GM12878 (cell line): ENCODE measurements around the gene CCDC88C. TPM values are rescaled to one million over a fixed set of nuclear protein-coding genes. Genes with fewer than 3 reads are reported as not detected.

Experiments
- ATF7 ChIP-seq: fragments of 450-650 bp; IDR thresholded peaks from 2 replicates; pipeline ENCODE4 v1.6.1; 2016; ENCODE audit warnings: low read depth, mild to moderate bottlenecking
- BCL3 ChIP-seq: IDR thresholded peaks from 2 replicates; pipeline ENCODE4 v1.6.1; 2011; ENCODE audit warnings: borderline replicate concordance, low read depth, mild to moderate bottlenecking, moderate library complexity, low read length; ENCODE audit not compliant: insufficient read depth, poor library complexity, severe bottlenecking
- BCLAF1 ChIP-seq: fragments of 450-650 bp; IDR thresholded peaks from 2 replicates; pipeline ENCODE4 v1.6.1; 2017; ENCODE audit warnings: antibody characterized with exemption, mild to moderate bottlenecking, moderate library complexity
- DPF2 ChIP-seq: fragments of 450-650 bp; IDR thresholded peaks from 2 replicates; pipeline ENCODE4 v1.6.1; 2017; ENCODE audit warnings: mild to moderate bottlenecking
- EED ChIP-seq: sonication (generic); IDR thresholded peaks from 2 replicates; pipeline ENCODE4 v1.6.1; 2016; ENCODE audit warnings: antibody characterized with exemption, low read depth
- HDGF ChIP-seq: fragments of 450-650 bp; IDR thresholded peaks from 2 replicates; pipeline ENCODE4 v1.6.1; 2016; ENCODE audit warnings: antibody characterized with exemption
- IKZF2 ChIP-seq, 2 experiments: fragments of 450-650 bp; IDR thresholded peaks; 2 replicates each; pipeline ENCODE4 v1.6.1; 2017; ENCODE audit warnings: mild to moderate bottlenecking in 2 of 2, moderate library complexity in 2 of 2
- IRF4 ChIP-seq: IDR thresholded peaks from 2 replicates; pipeline ENCODE4 v1.6.1; 2011; ENCODE audit warnings: low read depth, low read length
- MEF2A ChIP-seq: IDR thresholded peaks from 2 replicates; pipeline ENCODE4 v1.6.1; 2011; ENCODE audit warnings: low read depth, mild to moderate bottlenecking, low read length, moderate library complexity; ENCODE audit not compliant: insufficient read depth
- MLLT1 ChIP-seq: fragments of 450-650 bp; IDR thresholded peaks from 2 replicates; pipeline ENCODE4 v1.6.1; 2016; ENCODE audit warnings: mild to moderate bottlenecking
- MXI1 ChIP-seq: fragments of 150-350 bp; IDR thresholded peaks from 2 replicates; pipeline ENCODE4 v1.6.1; 2011; ENCODE audit warnings: low read depth, mild to moderate bottlenecking, inconsistent platforms, low read length, improper control_type of control experiment
- NFYB ChIP-seq: IDR thresholded peaks from 2 replicates; pipeline ENCODE4 v1.6.1; 2011; ENCODE audit warnings: low read depth, mild to moderate bottlenecking, low read length, improper control_type of control experiment, moderate library complexity; ENCODE audit not compliant: insufficient read depth
- PML ChIP-seq: IDR thresholded peaks from 2 replicates; pipeline ENCODE4 v1.6.1; 2012; ENCODE audit warnings: low read length, inconsistent platforms
- RAD51 ChIP-seq: fragments of 450-650 bp; IDR thresholded peaks from 2 replicates; pipeline ENCODE4 v1.6.1; 2016; ENCODE audit warnings: moderate library complexity, mild to moderate bottlenecking, inconsistent platforms
- SMARCA5 ChIP-seq: fragments of 450-650 bp; IDR thresholded peaks from 2 replicates; pipeline ENCODE4 v1.6.1; 2017; ENCODE audit warnings: mild to moderate bottlenecking
- STAT1 ChIP-seq: fragments of 450-650 bp; conservative IDR thresholded peaks from 2 replicates; pipeline ENCODE4 v1.6.1; 2014; ENCODE audit warnings: antibody characterized with exemption, mild to moderate bottlenecking
- STAT3 ChIP-seq: IDR thresholded peaks from 2 replicates; pipeline ENCODE4 v1.6.1; 2011; ENCODE audit warnings: low read depth, low read length, improper control_type of control experiment
- TBL1XR1 ChIP-seq: IDR thresholded peaks from 2 replicates; pipeline ENCODE4 v1.6.1; 2012; ENCODE audit warnings: low read depth, low read length, improper control_type of control experiment
- TCF12 ChIP-seq: IDR thresholded peaks from 2 replicates; pipeline ENCODE4 v1.6.1; 2011; ENCODE audit warnings: low read depth, mild to moderate bottlenecking, low read length
- USF1 ChIP-seq: IDR thresholded peaks from 2 replicates; pipeline ENCODE4 v1.6.1; 2011; ENCODE audit warnings: borderline replicate concordance, low read depth, mild to moderate bottlenecking, moderate library complexity, mixed read lengths, low read length; ENCODE audit not compliant: insufficient read depth; ENCODE audit errors: extremely low read length
- polyA plus RNA-seq, 11 experiments: library from polyadenylated mRNA; depleted of rRNA in 4 of 11; unstranded in 6 of 11; stranded (reverse) in 5 of 11; fragments of >200 nt; fragmentation: Nextera tagmentation in 4 of 11; fragmentation: Illumina TruSeq in 1 of 11; extraction: Ambion mirVana in 4 of 11; extraction: Trizol in 1 of 11; gene quantifications; 1 replicate in 1 of 11; 2 replicates in 10 of 11; pipeline versions ENCODE4 v1.2.1 to v1.2.3, GENCODE V29; 2011 to 2016; ENCODE audit warnings: inconsistent platforms in 2 of 11, missing spikeins in 2 of 11, low read depth in 1 of 11
- total RNA-seq, 4 experiments: library from RNA; depleted of rRNA in 3 of 4; stranded (reverse); fragments of >200 nt in 3 of 4; fragmentation: Illumina TruSeq in 1 of 4; extraction: Trizol in 1 of 4; gene quantifications; 2 replicates each; pipeline versions ENCODE4 v1.2.1 to v1.2.3, GENCODE V29; 2013 to 2021
- TF ChIP-seq, protein P1 (sequence below): fragments of 450-650 bp; IDR thresholded peaks from 2 replicates; pipeline ENCODE4 v1.6.1; 2017; ENCODE audit warnings: mild to moderate bottlenecking, moderate library complexity

CCDC88C gene
- total and polyA plus RNA-seq, 10 of the 15 experiments (the other 5 are each of a cell fraction or from before 2014, with no cell fraction given), result 4.0 to 79.6 (median 36.6) TPM

GRCh38 chr14:91388551-91388975 lies 29.1 kb downstream of the CCDC88C start (continued):
- TF ChIP-seq PML, result no peak
- TF ChIP-seq MXI1, result peak; percentile 36; the same call in 1 of the 2 replicates
- peak; percentile 66 to 69; a peak in 3 of 4 replicates for TF ChIP-seq IKZF2 (IDR thresholded peaks at IDR 0.05)
- no peak for TF ChIP-seq BCLAF1
- TF ChIP-seq ATF7, result peak; percentile 33; the same call in 1 of the 2 replicates
- TF ChIP-seq MEF2A, result 0 out of 2 replicates have a peak, but pooled peaks have one; percentile 50
- TF ChIP-seq RAD51, result peak; percentile 86
- no peak for TF ChIP-seq DPF2
- TF ChIP-seq HDGF, result 0 out of 2 replicates have a peak, but pooled peaks have one; percentile 26
- peak; percentile 45; the same call in 1 of the 2 replicates for TF ChIP-seq TCF12
- peak; percentile 49; the same call in 1 of the 2 replicates for TF ChIP-seq IRF4
- no peak for TF ChIP-seq TBL1XR1
- TF ChIP-seq SMARCA5, result no peak
- 0 out of 2 replicates have a peak, but pooled peaks have one; percentile 43 for TF ChIP-seq EED
- TF ChIP-seq STAT3, result no peak
- 0 out of 2 replicates have a peak, but pooled peaks have one; percentile 37 for TF ChIP-seq MLLT1
- TF ChIP-seq, protein P1, sequence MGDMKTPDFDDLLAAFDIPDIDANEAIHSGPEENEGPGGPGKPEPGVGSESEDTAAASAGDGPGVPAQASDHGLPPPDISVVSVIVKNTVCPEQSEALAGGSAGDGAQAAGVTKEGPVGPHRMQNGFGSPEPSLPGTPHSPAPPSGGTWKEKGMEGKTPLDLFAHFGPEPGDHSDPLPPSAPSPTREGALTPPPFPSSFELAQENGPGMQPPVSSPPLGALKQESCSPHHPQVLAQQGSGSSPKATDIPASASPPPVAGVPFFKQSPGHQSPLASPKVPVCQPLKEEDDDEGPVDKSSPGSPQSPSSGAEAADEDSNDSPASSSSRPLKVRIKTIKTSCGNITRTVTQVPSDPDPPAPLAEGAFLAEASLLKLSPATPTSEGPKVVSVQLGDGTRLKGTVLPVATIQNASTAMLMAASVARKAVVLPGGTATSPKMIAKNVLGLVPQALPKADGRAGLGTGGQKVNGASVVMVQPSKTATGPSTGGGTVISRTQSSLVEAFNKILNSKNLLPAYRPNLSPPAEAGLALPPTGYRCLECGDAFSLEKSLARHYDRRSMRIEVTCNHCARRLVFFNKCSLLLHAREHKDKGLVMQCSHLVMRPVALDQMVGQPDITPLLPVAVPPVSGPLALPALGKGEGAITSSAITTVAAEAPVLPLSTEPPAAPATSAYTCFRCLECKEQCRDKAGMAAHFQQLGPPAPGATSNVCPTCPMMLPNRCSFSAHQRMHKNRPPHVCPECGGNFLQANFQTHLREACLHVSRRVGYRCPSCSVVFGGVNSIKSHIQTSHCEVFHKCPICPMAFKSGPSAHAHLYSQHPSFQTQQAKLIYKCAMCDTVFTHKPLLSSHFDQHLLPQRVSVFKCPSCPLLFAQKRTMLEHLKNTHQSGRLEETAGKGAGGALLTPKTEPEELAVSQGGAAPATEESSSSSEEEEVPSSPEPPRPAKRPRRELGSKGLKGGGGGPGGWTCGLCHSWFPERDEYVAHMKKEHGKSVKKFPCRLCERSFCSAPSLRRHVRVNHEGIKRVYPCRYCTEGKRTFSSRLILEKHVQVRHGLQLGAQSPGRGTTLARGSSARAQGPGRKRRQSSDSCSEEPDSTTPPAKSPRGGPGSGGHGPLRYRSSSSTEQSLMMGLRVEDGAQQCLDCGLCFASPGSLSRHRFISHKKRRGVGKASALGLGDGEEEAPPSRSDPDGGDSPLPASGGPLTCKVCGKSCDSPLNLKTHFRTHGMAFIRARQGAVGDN, result peak; percentile 64; the same call in 1 of the 2 replicates
- TF ChIP-seq USF1, result no peak
- TF ChIP-seq STAT1, result no peak
- TF ChIP-seq BCL3, result no peak
- TF ChIP-seq NFYB, result no peak
